GM18870 (cell line): ENCODE measurements around the gene TMEM63B.
"Not testable (repeated sequence)": the region's sequence is repeated elsewhere in the genome, so short reads cannot be mapped to it uniquely, and the experiment has no call there.

Source experiments
- ATAC-seq: cut with Tn5 transposase; IDR thresholded peaks from one replicate; pipeline ENCODE4 v1.9.1; 2021; ENCODE audit warnings: moderate library complexity; ENCODE audit not compliant: unreplicated experiment

TMEM63B gene

GRCh38 chr6:44094403-44095242 lies 32.7 kb upstream of the TMEM63B start:
- no peak for ATAC-seq

GRCh38 chr6:44095243-44095623 lies 32.1 kb upstream of the TMEM63B start:
- ATAC-seq, result not testable (repeated sequence)

- no peak for ATAC-seq
These were observed 30.7 kb upstream of the TMEM63B start for GRCh38 chr6:44096612-44097011.

- ATAC-seq, result no peak
These were observed 29.5 kb upstream of the TMEM63B start for GRCh38 chr6:44097782-44098317.

GRCh38 chr6:44099192-44099591 lies 28.2 kb upstream of the TMEM63B start:
- ATAC-seq, result no peak

- ATAC-seq, result no peak
These were observed 27.2 kb upstream of the TMEM63B start for GRCh38 chr6:44100088-44100550.

GRCh38 chr6:44101832-44102231 lies 25.5 kb upstream of the TMEM63B start:
- ATAC-seq, result no peak

GRCh38 chr6:44102527-44102926 lies 24.8 kb upstream of the TMEM63B start:
- no peak for ATAC-seq

GRCh38 chr6:44104481-44105021 lies 22.8 kb upstream of the TMEM63B start:
- ATAC-seq, result no peak

- no peak for ATAC-seq
These were observed 22.2 kb upstream of the TMEM63B start for GRCh38 chr6:44105146-44105545.

- ATAC-seq, result no peak
These were observed 21.2 kb upstream of the TMEM63B start for GRCh38 chr6:44105993-44106740.

- no peak for ATAC-seq
These were observed 20.3 kb upstream of the TMEM63B start for GRCh38 chr6:44107017-44107416.

- ATAC-seq, result no peak
These were observed 18.9 kb upstream of the TMEM63B start for GRCh38 chr6:44108471-44108870.

- ATAC-seq, result no peak
These were observed 18.1 kb upstream of the TMEM63B start for GRCh38 chr6:44109212-44109611.

GRCh38 chr6:44110005-44110676 lies 17.2 kb upstream of the TMEM63B start:
- no peak for ATAC-seq

- ATAC-seq, result no peak
These were observed 16.4 kb upstream of the TMEM63B start for GRCh38 chr6:44110966-44111365.

- no peak for ATAC-seq
These were observed 15.6 kb upstream of the TMEM63B start for GRCh38 chr6:44111434-44112417.

GRCh38 chr6:44113414-44113813 lies 13.9 kb upstream of the TMEM63B start:
- no peak for ATAC-seq

- no peak for ATAC-seq
These were observed 11.5 kb upstream of the TMEM63B start for GRCh38 chr6:44115866-44116265.
